MM.1S (cell line): ENCODE results near the gene QRFPR.

ENCODE experiments used
- EZH2 ChIP-seq: fragments of 300-600 bp; sonication (generic); optimal IDR thresholded peaks from 2 replicates; pipeline ENCODE3; 2017; ENCODE audit warnings: low read depth, mild to moderate bottlenecking, antibody characterized with exemption, low read length, mixed read lengths
- EZH2phosphoT487 ChIP-seq: fragments of 300-600 bp; sonication (generic); IDR thresholded peaks from 2 replicates; pipeline ENCODE4 v1.6.1; 2018; ENCODE audit warnings: antibody characterized with exemption, low read length
- TF ChIP-seq, protein P1 (sequence below): fragments of 300-600 bp; sonication (generic); IDR thresholded peaks from 2 replicates; pipeline ENCODE4 v1.5.1; 2016; ENCODE audit warnings: antibody characterized with exemption, low read length, mixed read lengths

DNA sequence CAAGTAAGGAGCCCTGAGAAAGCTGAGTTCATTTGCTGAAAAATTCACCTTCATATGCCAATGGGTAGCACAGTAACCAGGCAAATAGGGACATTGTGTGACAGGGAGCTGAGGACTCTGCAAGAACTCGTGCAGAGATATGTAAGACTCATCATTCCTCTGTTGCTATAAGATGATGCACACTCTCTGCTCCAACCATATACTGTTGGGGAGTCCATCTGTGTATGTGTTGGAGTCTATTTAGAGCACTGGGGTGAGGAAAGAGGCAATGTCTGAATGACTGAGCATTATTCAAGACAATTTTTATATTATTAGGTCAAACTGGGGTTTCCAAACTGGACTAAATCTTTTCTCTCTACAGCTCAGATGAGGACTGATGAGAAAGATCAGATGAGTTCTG lies 100.4 kb downstream of the QRFPR start:
- TF ChIP-seq, protein P1, sequence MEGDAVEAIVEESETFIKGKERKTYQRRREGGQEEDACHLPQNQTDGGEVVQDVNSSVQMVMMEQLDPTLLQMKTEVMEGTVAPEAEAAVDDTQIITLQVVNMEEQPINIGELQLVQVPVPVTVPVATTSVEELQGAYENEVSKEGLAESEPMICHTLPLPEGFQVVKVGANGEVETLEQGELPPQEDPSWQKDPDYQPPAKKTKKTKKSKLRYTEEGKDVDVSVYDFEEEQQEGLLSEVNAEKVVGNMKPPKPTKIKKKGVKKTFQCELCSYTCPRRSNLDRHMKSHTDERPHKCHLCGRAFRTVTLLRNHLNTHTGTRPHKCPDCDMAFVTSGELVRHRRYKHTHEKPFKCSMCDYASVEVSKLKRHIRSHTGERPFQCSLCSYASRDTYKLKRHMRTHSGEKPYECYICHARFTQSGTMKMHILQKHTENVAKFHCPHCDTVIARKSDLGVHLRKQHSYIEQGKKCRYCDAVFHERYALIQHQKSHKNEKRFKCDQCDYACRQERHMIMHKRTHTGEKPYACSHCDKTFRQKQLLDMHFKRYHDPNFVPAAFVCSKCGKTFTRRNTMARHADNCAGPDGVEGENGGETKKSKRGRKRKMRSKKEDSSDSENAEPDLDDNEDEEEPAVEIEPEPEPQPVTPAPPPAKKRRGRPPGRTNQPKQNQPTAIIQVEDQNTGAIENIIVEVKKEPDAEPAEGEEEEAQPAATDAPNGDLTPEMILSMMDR = no peak
- TF ChIP-seq EZH2phosphoT487 (no peak), EZH2 (no peak)
